DND-41 (cell line): ENCODE data around the gene RAB8B.

ENCODE experiments used
- EZH2 ChIP-seq: IDR thresholded peaks from 3 replicates; pipeline ENCODE4 v1.6.1; 2012; ENCODE audit warnings: borderline replicate concordance, low read depth, mild to moderate bottlenecking, moderate library complexity, low read length, inconsistent platforms; ENCODE audit not compliant: severe bottlenecking
- TF ChIP-seq, protein P1 (sequence below): IDR thresholded peaks from 2 replicates; pipeline ENCODE4 v1.5.1; 2012; ENCODE audit warnings: borderline replicate concordance, low read length, moderate library complexity, mild to moderate bottlenecking; ENCODE audit not compliant: poor library complexity, severe bottlenecking; ENCODE audit errors: extremely low read depth

DNA sequence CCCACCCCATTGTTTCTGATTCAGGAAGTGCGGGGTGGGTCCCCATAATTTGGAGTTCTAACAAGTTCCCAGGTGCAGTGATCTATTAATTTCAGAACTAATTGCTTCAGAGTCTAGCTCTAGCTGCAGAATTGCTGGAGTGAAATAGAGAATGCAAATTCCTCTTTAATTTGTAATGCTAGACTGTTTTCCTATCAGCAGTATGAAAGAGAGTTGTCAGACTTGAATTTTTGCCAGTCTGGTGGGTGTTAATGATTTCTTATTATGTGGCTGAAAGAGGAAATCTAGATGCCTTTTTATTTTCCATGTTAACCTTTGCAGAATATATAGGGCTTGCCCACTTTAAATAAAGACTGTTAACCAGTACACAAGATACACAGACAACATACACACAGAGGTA lies 111.7 kb downstream of the RAB8B start:
- TF ChIP-seq, protein P1, sequence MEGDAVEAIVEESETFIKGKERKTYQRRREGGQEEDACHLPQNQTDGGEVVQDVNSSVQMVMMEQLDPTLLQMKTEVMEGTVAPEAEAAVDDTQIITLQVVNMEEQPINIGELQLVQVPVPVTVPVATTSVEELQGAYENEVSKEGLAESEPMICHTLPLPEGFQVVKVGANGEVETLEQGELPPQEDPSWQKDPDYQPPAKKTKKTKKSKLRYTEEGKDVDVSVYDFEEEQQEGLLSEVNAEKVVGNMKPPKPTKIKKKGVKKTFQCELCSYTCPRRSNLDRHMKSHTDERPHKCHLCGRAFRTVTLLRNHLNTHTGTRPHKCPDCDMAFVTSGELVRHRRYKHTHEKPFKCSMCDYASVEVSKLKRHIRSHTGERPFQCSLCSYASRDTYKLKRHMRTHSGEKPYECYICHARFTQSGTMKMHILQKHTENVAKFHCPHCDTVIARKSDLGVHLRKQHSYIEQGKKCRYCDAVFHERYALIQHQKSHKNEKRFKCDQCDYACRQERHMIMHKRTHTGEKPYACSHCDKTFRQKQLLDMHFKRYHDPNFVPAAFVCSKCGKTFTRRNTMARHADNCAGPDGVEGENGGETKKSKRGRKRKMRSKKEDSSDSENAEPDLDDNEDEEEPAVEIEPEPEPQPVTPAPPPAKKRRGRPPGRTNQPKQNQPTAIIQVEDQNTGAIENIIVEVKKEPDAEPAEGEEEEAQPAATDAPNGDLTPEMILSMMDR = no peak
- no peak for TF ChIP-seq EZH2
